ENCODE results near the gene NDUFV3. TPM values are rescaled to one million over a fixed set of nuclear protein-coding genes. Genes with fewer than 3 reads are reported as not detected.
"Not testable (repeated sequence)": the region's sequence is repeated elsewhere in the genome, so short reads cannot be mapped to it uniquely, and the experiment has no call there.

The NDUFV3 gene
- total RNA-seq, 1 donor from 2014 or later, result 38.6 TPM

- Mint-ChIP-seq H3K4me3 (no peak overlapping the region), H3K27ac (no peak overlapping the region), H3K36me3 (peaks cover 11% of the 10 kb centered on the region), H3K27me3 (no peaks in the 10 kb centered on the region), H3K9me3 (no peaks in the 10 kb centered on the region), H3K4me1 (ENCODE audit: unreplicated experiment) (no peaks in the 10 kb centered on the region)
- DNase-seq (ENCODE audit: extremely low spot score, unreplicated experiment), result no peak
- TF ChIP-seq CTCF (conservative IDR thresholded peaks at IDR 0.05), result no peak
Observed at GRCh38 chr21:42847726-42848125, 45.4 kb upstream of the NDUFV3 start.

GRCh38 chr21:42848144-42848931 is 44.8 kb upstream of the NDUFV3 start:
- not testable (repeated sequence) for H3K4me1 Mint-ChIP-seq (ENCODE audit: unreplicated experiment); H3K4me3 Mint-ChIP-seq; DNase-seq (ENCODE audit: extremely low spot score, unreplicated experiment); H3K27ac Mint-ChIP-seq; H3K27me3 Mint-ChIP-seq; H3K9me3 Mint-ChIP-seq
- H3K36me3 Mint-ChIP-seq, result peaks cover 11% of the 10 kb centered on the region

- no peaks in the 10 kb centered on the region for H3K27me3 Mint-ChIP-seq
- no peak overlapping the region for H3K27ac Mint-ChIP-seq
- no peak overlapping the region for H3K4me3 Mint-ChIP-seq
- TF ChIP-seq CTCF (conservative IDR thresholded peaks at IDR 0.05), result no peak
- peaks cover 9% of the 10 kb centered on the region for H3K36me3 Mint-ChIP-seq
- no peak for DNase-seq (ENCODE audit: extremely low spot score, unreplicated experiment)
- H3K4me1 Mint-ChIP-seq (ENCODE audit: unreplicated experiment), result no peaks in the 10 kb centered on the region
- no peaks in the 10 kb centered on the region for H3K9me3 Mint-ChIP-seq
Observed at GRCh38 chr21:42848932-42849758, 44.0 kb upstream of the NDUFV3 start.

- no peak for TF ChIP-seq CTCF (conservative IDR thresholded peaks at IDR 0.05)
- H3K4me1 Mint-ChIP-seq (ENCODE audit: unreplicated experiment), result no peaks in the 10 kb centered on the region
Observed at GRCh38 chr21:42849759-42850412, 43.2 kb upstream of the NDUFV3 start.

GRCh38 chr21:42850463-42850862 is 42.6 kb upstream of the NDUFV3 start:
- no peak overlapping the region for H3K27ac Mint-ChIP-seq
- no peak for TF ChIP-seq CTCF (conservative IDR thresholded peaks at IDR 0.05)
- H3K36me3 Mint-ChIP-seq, result peaks cover 8% of the 10 kb centered on the region
- no peaks in the 10 kb centered on the region for H3K4me1 Mint-ChIP-seq (ENCODE audit: unreplicated experiment)
- no peaks in the 10 kb centered on the region for H3K27me3 Mint-ChIP-seq
- no peaks in the 10 kb centered on the region for H3K9me3 Mint-ChIP-seq
- no peak for DNase-seq (ENCODE audit: extremely low spot score, unreplicated experiment)
- H3K4me3 Mint-ChIP-seq, result no peak overlapping the region

More at GRCh38 chr21:42849759-42850412, 43.2 kb upstream of the NDUFV3 start:
- no peak overlapping the region for H3K4me3 Mint-ChIP-seq
- H3K27me3 Mint-ChIP-seq, result no peaks in the 10 kb centered on the region
- no peak for DNase-seq (ENCODE audit: extremely low spot score, unreplicated experiment)
- peaks cover 8% of the 10 kb centered on the region for H3K36me3 Mint-ChIP-seq
- no peaks in the 10 kb centered on the region for H3K9me3 Mint-ChIP-seq
- no peak overlapping the region for H3K27ac Mint-ChIP-seq

Data from type B pancreatic cell (in vitro differentiated cells).